Mucosa of descending colon (tissue), 3 donors: Measurements from ENCODE around the gene SCD5. TPM values are rescaled to one million over a fixed set of nuclear protein-coding genes. Genes with fewer than 3 reads are reported as not detected.

Experiments
- ATAC-seq: fragments of 200-7000 bp; cut with Tn5 transposase; one replicate; pipeline ENCODE4 v1.9.1; 2020; ENCODE audit warnings: mild to moderate bottlenecking, moderate library complexity
- DNase-seq, 3 donors: peaks; one replicate each; pipeline ENCODE4 v3.0.0-alpha.2; 2020
- H3K36me3 ChIP-seq: fragments of 200-600 bp; one replicate; pipeline ENCODE4 v1.8.0; 2021; ENCODE audit warnings: low read depth, mild to moderate bottlenecking
- H3K4me1 ChIP-seq: fragments of 200-600 bp; one replicate; pipeline ENCODE4 v1.8.0; 2021; ENCODE audit warnings: low read depth, mild to moderate bottlenecking
- H3K4me3 ChIP-seq: fragments of 200-600 bp; one replicate; pipeline ENCODE4 v1.8.0; 2021; ENCODE audit warnings: mild to moderate bottlenecking
- H3K9me3 ChIP-seq: fragments of 200-600 bp; one replicate; pipeline ENCODE4 v1.8.0; 2021; ENCODE audit warnings: mild to moderate bottlenecking
- intact Hi-C, 2 donors: fragments of 100-400 bp; cut with DNase I in 1 of 2; cut with micrococcal nuclease in 1 of 2; formaldehyde crosslinking; loops; one replicate each; pipeline versions ENCODE4 v1.11.0 to v1.11.1; 2022; cut with DNase I, micrococcal nuclease
- total RNA-seq, 3 donors: library from RNA; stranded (reverse); fragmentation: NEBNext Ultra II Directional in 2 of 3; extraction: Animal tissue kit (Norgen Biotek cat#: 25700) in 2 of 3; gene quantifications; one replicate each; pipeline versions ENCODE4 v1.2.1 to v1.2.4, GENCODE V29; 2021 to 2023
- TF ChIP-seq, protein P1 (sequence below): fragments of 200-600 bp; IDR thresholded peaks from one replicate; pipeline ENCODE4 v1.8.0; 2022; ENCODE audit warnings: antibody characterized with exemption, mild to moderate bottlenecking
- donor health status: DM: no; HTN: no; CAD: no; lungs with moderate emphysema.
- donor health status: DM: no; HTN: no; CAD: no.
- donor health status: DM: no; HTN: yes; CAD: no.

SCD5 gene
- total RNA-seq, 3 donors from 2014 or later, result 1.5 to 19.9 (median 2.8) TPM

DNA sequence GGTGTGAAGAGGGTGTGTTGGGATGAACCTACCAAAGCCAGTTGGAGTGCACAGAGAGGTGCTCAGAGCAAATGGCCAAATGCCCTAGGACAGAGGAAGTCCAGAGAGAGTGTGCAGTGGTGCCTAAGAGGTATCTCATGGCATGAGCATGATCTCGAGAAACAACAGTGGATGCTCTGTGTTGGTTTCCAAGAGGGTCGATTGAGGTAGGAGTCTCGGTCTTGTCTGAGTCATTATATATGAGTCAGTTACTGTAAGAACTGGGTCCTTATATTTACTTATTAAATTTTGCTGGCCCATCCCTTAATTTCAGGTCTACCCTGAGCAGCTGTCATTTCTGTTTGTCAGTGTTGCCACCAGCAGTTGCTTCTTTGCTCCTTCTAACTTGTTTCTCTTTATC is 150.2 kb downstream of the SCD5 start:
- DNase-seq, result no peak
- Histone ChIP-seq H3K9me3 (no peaks in the 10 kb centered on the region), H3K4me3 (no peak overlapping the region), H3K36me3 (no peaks in the 10 kb centered on the region), H3K4me1 (no peaks in the 10 kb centered on the region)
- no peak for ATAC-seq
- intact Hi-C loops, result no loop called here
- TF ChIP-seq, protein P1, sequence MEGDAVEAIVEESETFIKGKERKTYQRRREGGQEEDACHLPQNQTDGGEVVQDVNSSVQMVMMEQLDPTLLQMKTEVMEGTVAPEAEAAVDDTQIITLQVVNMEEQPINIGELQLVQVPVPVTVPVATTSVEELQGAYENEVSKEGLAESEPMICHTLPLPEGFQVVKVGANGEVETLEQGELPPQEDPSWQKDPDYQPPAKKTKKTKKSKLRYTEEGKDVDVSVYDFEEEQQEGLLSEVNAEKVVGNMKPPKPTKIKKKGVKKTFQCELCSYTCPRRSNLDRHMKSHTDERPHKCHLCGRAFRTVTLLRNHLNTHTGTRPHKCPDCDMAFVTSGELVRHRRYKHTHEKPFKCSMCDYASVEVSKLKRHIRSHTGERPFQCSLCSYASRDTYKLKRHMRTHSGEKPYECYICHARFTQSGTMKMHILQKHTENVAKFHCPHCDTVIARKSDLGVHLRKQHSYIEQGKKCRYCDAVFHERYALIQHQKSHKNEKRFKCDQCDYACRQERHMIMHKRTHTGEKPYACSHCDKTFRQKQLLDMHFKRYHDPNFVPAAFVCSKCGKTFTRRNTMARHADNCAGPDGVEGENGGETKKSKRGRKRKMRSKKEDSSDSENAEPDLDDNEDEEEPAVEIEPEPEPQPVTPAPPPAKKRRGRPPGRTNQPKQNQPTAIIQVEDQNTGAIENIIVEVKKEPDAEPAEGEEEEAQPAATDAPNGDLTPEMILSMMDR, result no peak

DNA sequence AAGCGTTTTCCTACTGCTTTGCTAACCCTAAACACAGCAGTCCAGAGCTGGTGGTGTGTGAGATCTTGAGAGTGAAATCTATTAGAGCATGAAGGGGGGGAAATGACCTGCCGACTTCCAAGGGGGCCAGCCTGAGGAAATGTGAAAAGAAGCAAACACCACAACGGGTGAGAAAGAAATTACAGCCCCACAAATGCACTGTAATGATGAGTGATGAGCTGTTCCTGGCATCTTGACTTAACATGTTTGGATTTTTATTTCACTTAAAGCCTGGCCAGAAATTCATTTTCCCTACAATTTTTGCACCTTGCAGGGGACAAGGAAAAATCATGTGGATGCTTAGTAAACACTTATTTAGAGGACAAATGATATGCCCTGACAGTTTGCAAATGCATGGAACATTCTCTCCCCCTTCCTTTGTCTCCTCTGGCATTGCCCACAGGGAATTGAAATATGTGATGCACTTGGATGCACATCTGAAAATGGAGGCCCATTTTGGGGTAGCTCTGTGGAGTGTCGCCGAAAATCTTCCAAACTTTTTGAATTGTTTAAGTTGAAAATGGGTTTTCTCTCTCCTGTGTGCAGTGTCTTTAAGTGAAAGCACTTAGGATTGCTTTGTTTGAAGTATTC is 152.5 kb downstream of the SCD5 start:
- intact Hi-C loops, result no loop called here
- no peak for DNase-seq
- Histone ChIP-seq H3K9me3 (no peaks in the 10 kb centered on the region), H3K36me3 (no peaks in the 10 kb centered on the region), H3K4me1 (no peaks in the 10 kb centered on the region), H3K4me3 (no peak overlapping the region)
- ATAC-seq, result no peak
- TF ChIP-seq, protein P1, result no peak

DNA sequence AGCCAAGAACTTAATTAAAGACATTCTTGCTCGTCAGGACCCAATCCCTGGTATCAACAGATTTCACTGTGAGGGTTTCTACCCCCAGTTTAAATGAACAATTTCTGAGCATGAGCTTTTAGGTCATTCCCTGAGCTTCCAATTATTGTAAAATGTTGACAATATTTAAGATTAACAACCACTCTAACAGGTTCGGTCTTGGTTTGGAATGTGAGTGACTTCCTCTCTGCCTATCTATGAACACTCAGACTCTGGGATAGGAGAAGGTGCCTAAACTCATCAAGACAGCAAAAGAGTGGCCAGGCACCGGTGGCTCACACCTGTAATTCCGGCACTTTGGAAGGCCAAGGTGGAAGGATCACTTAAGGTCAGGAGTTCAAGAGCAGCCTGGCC is 153.9 kb downstream of the SCD5 start:
- ATAC-seq, result no peak
- intact Hi-C loops, result no loop called here
- H3K9me3 ChIP-seq, result no peaks in the 10 kb centered on the region
- no peaks in the 10 kb centered on the region for H3K4me1 ChIP-seq
- no peak for DNase-seq
- H3K36me3 ChIP-seq, result no peaks in the 10 kb centered on the region
- TF ChIP-seq, protein P1, result no peak
- no peak overlapping the region for H3K4me3 ChIP-seq

DNA sequence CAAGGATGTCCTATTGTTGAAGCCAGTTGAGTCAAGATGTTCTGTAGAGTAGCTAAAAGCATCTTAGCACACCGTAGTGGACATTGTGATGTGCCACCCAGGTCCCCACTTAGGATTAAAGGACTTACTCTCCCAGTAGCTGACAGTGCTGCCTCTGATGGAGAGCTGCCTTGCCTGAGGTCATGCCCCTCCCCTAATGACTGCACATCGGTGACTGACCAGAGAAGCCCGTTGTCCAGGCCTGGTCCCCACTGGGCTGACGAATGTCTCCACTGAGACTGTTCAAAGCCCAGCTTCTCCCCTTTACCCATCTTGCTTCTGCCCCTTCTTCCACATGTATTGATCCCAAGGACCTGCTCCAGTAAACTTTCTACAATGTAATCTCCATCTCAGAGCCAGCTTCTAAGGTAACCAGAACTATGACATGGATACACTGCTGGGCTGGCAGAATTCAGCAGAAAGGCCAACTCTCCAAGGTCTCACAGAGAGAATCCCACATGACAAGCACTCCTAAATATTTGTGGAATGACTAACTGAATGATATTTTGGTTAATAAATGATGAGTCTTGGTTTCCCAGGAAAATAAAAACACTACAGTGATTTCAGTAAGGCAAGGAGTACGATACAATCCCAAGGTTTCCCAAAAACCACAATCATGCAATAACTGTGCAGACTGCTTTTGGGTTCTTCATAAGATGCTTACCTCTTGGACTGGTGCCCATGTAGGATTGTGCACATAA is 154.4 kb downstream of the SCD5 start:
- H3K9me3 ChIP-seq, result no peaks in the 10 kb centered on the region
- intact Hi-C loops, result no loop called here
- TF ChIP-seq, protein P1, result no peak
- H3K36me3 ChIP-seq, result no peaks in the 10 kb centered on the region
- H3K4me1 ChIP-seq, result no peaks in the 10 kb centered on the region
- DNase-seq, result no peak
- H3K4me3 ChIP-seq, result no peak overlapping the region
- ATAC-seq, result no peak

DNA sequence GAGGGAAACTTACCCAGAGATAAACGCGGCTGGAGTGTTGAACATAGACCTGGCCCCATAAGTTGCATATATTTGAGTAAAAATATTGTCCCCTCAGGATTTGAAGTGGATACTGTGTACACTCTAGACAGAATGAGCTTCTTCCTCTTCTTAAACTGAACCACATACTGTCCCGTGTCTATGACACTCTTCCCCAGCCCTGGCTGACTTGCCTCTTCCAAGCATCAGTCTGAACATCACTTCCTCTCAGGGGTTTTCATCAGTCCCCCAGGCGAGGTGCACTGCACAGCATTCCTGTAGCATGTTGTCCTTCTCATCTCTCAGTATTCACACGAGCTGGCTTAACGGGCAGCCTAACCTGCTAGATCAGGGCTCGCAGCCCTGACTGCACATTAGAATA is 156.3 kb downstream of the SCD5 start:
- ATAC-seq (no peak), DNase-seq (no peak)
- intact Hi-C loops, result no loop called here
- no peaks in the 10 kb centered on the region for H3K4me1 ChIP-seq
- no peak overlapping the region for H3K4me3 ChIP-seq
- H3K9me3 ChIP-seq, result no peaks in the 10 kb centered on the region
- no peaks in the 10 kb centered on the region for H3K36me3 ChIP-seq
- TF ChIP-seq, protein P1, result no peak
